ENCODE measurements around the gene AAK1.

AAK1 gene

GRCh38 chr2:69685321-69686048 is 41.9 kb upstream of the AAK1 start:
- peak; percentile 75 for DNase-seq (ENCODE audit: low read depth)
- no peak for TF ChIP-seq CTCF (IDR thresholded peaks at IDR 0.05; ENCODE audit: control insufficient read depth, extremely low read depth, insufficient read depth)
- no peak overlapping the region for H3K4me3 ChIP-seq (ENCODE audit: low read depth, low read length)

DNA sequence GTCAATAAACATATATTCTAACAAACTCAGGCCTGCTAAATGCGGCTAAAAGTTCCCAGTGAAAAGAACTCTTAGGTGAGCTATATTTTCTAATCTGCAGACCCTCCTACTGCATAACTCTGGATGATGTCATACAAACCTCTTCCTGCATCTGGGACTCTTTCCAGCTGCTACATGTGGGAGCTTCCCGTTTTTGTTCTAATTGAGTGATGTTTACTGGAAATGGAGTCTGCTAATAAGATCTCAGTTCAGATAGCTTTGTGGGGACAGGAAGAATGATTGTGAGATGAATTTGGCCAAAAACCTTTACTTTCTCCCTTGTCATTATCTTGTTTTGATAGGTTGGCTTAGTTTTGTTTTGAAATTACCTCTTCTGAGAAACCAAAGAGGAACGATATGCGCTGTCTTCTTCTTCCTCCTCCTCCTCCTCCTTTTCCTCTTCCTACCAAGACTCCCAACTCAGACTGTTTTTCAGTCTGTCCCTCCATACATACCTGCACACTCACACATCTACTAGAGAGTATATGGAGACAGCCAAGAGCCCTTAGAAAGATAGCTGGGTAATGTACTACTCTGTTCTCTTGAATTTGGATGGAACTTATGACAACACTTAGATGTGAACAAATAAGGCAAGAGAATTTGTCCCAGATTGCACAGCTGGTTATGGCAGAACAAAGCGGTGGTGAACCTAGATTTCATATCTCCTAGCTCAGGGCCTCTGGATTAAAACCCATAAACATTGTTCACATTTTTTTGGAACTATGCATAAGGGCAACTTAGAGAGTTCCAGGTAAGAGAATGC is 39.8 kb upstream of the AAK1 start:
- H3K4me3 ChIP-seq (ENCODE audit: low read depth, low read length) = no peak overlapping the region
- peak; percentile 44 for DNase-seq (ENCODE audit: low read depth)
- no peak for TF ChIP-seq CTCF (IDR thresholded peaks at IDR 0.05; ENCODE audit: control insufficient read depth, extremely low read depth, insufficient read depth)

GRCh38 chr2:69682525-69682924 is 39.0 kb upstream of the AAK1 start:
- DNase-seq (ENCODE audit: low read depth) = peak; percentile 52
- TF ChIP-seq CTCF (IDR thresholded peaks at IDR 0.05; ENCODE audit: control insufficient read depth, extremely low read depth, insufficient read depth) = no peak

DNA sequence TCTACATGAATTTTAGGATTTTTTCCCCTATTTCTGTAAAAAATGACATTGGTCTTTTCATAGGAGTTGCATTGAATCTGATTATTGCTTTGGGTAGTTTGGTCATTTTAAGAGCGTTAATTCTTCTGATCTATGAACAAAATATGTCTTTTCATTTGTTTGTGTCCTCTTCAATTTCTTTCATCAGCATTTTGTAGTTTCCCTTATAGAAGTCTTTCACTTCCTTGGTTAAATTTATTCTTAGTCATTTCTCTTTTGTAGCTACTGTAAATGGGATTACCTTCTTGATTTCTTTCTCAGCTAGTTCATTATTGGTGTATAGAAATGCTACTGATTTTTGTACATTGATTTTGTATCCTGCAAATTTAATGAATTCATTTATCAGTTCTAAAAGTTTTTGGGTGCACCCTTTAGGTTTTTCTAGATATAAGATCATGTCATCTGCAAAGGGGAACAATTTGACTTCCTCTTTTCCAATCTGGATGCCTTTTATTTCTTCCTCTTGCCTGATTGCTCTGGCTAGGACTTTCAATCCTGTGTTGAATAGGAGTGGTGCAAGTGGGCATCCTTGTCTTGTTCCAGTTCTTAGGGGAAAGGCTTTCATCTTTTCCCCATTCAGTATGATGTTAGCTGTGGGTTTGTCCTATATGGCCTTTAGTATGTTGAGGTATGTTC is 36.6 kb upstream of the AAK1 start:
- no peak for DNase-seq (ENCODE audit: low read depth)
- no peak for TF ChIP-seq CTCF (IDR thresholded peaks at IDR 0.05; ENCODE audit: control insufficient read depth, extremely low read depth, insufficient read depth)
- H3K4me3 ChIP-seq (ENCODE audit: low read depth, low read length) = no peak overlapping the region

More at GRCh38 chr2:69682525-69682924, 39.0 kb upstream of the AAK1 start:
- no peak overlapping the region for H3K4me3 ChIP-seq (ENCODE audit: low read depth, low read length)

GRCh38 chr2:69677914-69678313 is 34.4 kb upstream of the AAK1 start:
- TF ChIP-seq CTCF (IDR thresholded peaks at IDR 0.05; ENCODE audit: control insufficient read depth, extremely low read depth, insufficient read depth) = no peak
- no peak for DNase-seq (ENCODE audit: low read depth)
- H3K4me3 ChIP-seq (ENCODE audit: low read depth, low read length) = no peak overlapping the region

DNA sequence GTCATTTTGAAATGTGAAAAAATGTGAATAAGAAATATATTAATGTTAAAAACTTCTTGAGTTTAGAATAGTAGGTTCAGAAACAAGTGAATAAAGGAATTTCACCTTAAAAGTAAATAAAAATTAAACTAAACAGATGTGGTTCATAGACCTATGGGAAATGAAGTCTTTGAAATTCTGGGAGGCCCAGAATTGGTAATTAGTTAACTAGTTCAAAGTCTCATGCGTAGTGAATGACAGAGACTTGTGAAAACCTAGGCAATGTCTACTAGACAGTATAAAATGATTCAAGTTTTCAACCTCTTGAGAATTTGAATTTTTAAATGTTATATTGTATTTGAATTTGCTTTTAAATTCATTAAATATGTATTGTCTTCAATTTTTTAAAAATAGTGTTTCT is 32.6 kb upstream of the AAK1 start:
- DNase-seq (ENCODE audit: low read depth) = no peak
- H3K4me3 ChIP-seq (ENCODE audit: low read depth, low read length) = no peak overlapping the region
- no peak for TF ChIP-seq CTCF (IDR thresholded peaks at IDR 0.05; ENCODE audit: control insufficient read depth, extremely low read depth, insufficient read depth)
